ENCODE results near the gene LMAN1L. TPM values are rescaled to one million over a fixed set of nuclear protein-coding genes. Genes with fewer than 3 reads are reported as not detected.
A peak's percentile ranks its signal among the peaks of the same experiment; 100 is the strongest.

LMAN1L gene
- total RNA-seq, 1 experiment from 2014 or later = 0.23 TPM

DNA sequence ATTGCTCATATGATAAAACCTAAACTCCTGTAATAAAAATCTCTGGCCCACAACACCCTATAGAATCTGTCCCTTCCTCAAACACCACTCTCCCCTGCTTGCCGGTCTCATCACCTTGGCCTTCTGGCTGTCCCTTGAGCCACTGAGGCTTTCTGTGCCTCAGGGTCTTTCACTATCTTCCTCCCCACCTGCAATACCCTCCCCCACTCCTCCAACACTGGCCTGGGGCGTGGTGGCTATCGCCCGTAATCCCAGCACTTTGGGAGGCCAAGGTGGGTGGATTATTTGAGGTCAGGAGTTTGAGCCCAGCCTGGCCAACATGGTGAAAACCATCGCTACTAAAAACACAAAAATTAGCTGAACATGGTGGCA lies 34.0 kb upstream of the LMAN1L start:
- Mint-ChIP-seq H3K36me3 (ENCODE audit: insufficient read depth, unreplicated experiment) (no peaks in the 10 kb centered on the region), H3K9me3 (ENCODE audit: unreplicated experiment) (no peaks in the 10 kb centered on the region), H3K4me1 (ENCODE audit: insufficient read depth, unreplicated experiment) (peaks cover 12% of the 10 kb centered on the region), H3K27ac (ENCODE audit: low read depth, unreplicated experiment) (no peak overlapping the region), H3K4me3 (ENCODE audit: unreplicated experiment) (no peak overlapping the region), H3K27me3 (ENCODE audit: insufficient read depth, unreplicated experiment) (no peaks in the 10 kb centered on the region)
- intact Hi-C loops (cut with micrococcal nuclease) = no loop called here
- ChIA-PET POLR2A (interaction anchor here (0.7 to 2.3 kb wide), 3 partner anchors 11 to 22 kb away, joined by 3 to 9 read pairs (median 4); no protein-coding TSS in a partner anchor), CTCF (interaction anchor here (0.6 to 26.4 kb wide), 8 partner anchors 8 to 174 kb away, joined by 3 to 632 read pairs (median 13); no protein-coding TSS in a partner anchor)
- TF ChIP-seq CTCF (IDR thresholded peaks at IDR 0.05; ENCODE audit: unreplicated experiment) = no peak
- BruUV-seq (replicated peaks) = no TSS peak
- DNase-seq (ENCODE audit: unreplicated experiment) = no peak

DNA sequence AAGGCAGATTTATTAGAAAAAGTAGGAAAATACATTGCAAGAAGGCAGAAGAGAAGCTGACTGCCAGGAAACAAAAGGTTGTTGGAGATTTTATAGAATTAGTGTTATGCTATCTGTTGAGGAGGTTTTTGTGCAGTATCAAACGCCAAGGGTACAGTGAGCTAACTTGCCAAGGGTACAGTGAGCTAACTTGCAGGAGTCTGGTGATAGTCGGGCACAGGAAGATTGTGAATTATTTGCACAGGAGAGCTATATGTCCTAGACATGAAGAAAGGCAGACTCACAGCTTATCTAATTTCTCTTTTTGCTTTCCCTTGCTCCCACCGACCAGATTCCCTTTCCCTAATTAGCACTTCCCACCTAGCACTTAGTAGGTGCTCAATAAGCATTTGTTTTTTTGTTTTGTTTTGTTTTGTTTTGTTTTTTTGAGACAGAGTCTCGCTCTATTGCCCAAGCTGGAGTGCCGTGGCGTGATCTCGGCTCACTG lies 33.4 kb upstream of the LMAN1L start:
- no peak for DNase-seq (ENCODE audit: unreplicated experiment)
- Mint-ChIP-seq H3K27me3 (ENCODE audit: insufficient read depth, unreplicated experiment) (no peaks in the 10 kb centered on the region), H3K27ac (ENCODE audit: low read depth, unreplicated experiment) (no peak overlapping the region), H3K4me1 (ENCODE audit: insufficient read depth, unreplicated experiment) (peaks cover 17% of the 10 kb centered on the region), H3K9me3 (ENCODE audit: unreplicated experiment) (no peaks in the 10 kb centered on the region), H3K4me3 (ENCODE audit: unreplicated experiment) (no peak overlapping the region), H3K36me3 (ENCODE audit: insufficient read depth, unreplicated experiment) (no peaks in the 10 kb centered on the region)
- TF ChIP-seq CTCF (IDR thresholded peaks at IDR 0.05; ENCODE audit: unreplicated experiment) = no peak
- ChIA-PET POLR2A (interaction anchor here (0.7 to 2.3 kb wide), 3 partner anchors 10 to 21 kb away, joined by 3 to 9 read pairs (median 4); no protein-coding TSS in a partner anchor), CTCF (interaction anchor here (0.6 to 26.4 kb wide), 8 partner anchors 9 to 172 kb away, joined by 3 to 632 read pairs (median 13); no protein-coding TSS in a partner anchor)
- no TSS peak for BruUV-seq (replicated peaks)
- intact Hi-C loops (cut with micrococcal nuclease) = no loop called here

GRCh38 chr15:74780523-74781430 lies 31.9 kb upstream of the LMAN1L start:
- TF ChIP-seq CTCF (IDR thresholded peaks at IDR 0.05; ENCODE audit: unreplicated experiment) = no peak
- no peaks in the 10 kb centered on the region for H3K27me3 Mint-ChIP-seq (ENCODE audit: insufficient read depth, unreplicated experiment)
- BruUV-seq (replicated peaks) = no TSS peak
- ChIA-PET POLR2A (interaction anchor here (1.4 to 4.3 kb wide), 4 partner anchors 10 to 126 kb away, joined by 5 to 33 read pairs (median 11); partner anchors contain the start of gene FAM219B), CTCF (interaction anchor here (0.6 to 26.4 kb wide), 19 partner anchors 10 to 1022 kb away, joined by 3 to 632 read pairs (median 4); partner anchors contain the start of gene FAM219B)
- H3K4me1 Mint-ChIP-seq (ENCODE audit: insufficient read depth, unreplicated experiment) = peaks cover 23% of the 10 kb centered on the region
- no peaks in the 10 kb centered on the region for H3K9me3 Mint-ChIP-seq (ENCODE audit: unreplicated experiment)
- no peak for DNase-seq (ENCODE audit: unreplicated experiment)
- peak overlapping the region; percentile 92 for H3K4me3 Mint-ChIP-seq (ENCODE audit: unreplicated experiment)
- no peak overlapping the region for H3K27ac Mint-ChIP-seq (ENCODE audit: low read depth, unreplicated experiment)
- intact Hi-C loops (cut with micrococcal nuclease) = loop anchor here (1.0 to 10.0 kb wide), 2 partner anchors 55 to 424 kb away; partner anchors contain the start of gene C15orf39
- no peaks in the 10 kb centered on the region for H3K36me3 Mint-ChIP-seq (ENCODE audit: insufficient read depth, unreplicated experiment)

Measured in MCF 10A (cell line).